K562 (cell line): ENCODE results near the gene PTGES3L. TPM values are rescaled to one million over a fixed set of nuclear protein-coding genes. Genes with fewer than 3 reads are reported as not detected.
A peak's percentile ranks its signal among the peaks of the same experiment; 100 is the strongest.

Experiments used
- ARHGAP35 ChIP-seq: fragments of 450-650 bp; IDR thresholded peaks from 2 replicates; pipeline ENCODE4 v1.6.1; 2018; ENCODE audit not compliant: partially characterized antibody
- BRCA1 ChIP-seq, 2 experiments: fragments of 450-650 bp in 1 of 2; sonication (generic) in 1 of 2; formaldehyde crosslinking in 1 of 2; IDR thresholded peaks; 2 replicates each; pipeline versions ENCODE4 v1.5.0 to v1.6.1; 2017 to 2020; ENCODE audit warnings: mild to moderate bottlenecking in 1 of 2, missing genetic modification reagents in 1 of 2
- BRD4 ChIP-seq: fragments of 200-600 bp; sonication (generic); IDR thresholded peaks from 2 replicates; pipeline ENCODE4 v1.6.1; 2017; ENCODE audit warnings: inconsistent platforms
- CCAR2 ChIP-seq: fragments of 200-400 bp; formaldehyde crosslinking; IDR thresholded peaks from 2 replicates; pipeline ENCODE4 v1.6.1; 2017; ENCODE audit warnings: mild to moderate bottlenecking, low read depth, low read length
- CHD1 ChIP-seq: fragments of 200-600 bp; sonication (generic); IDR thresholded peaks from one replicate; pipeline ENCODE4 v1.6.1; 2012; ENCODE audit warnings: mild to moderate bottlenecking, moderate library complexity, low read length, inconsistent platforms
- CSDE1 ChIP-seq, 2 experiments: fragments of 450-650 bp; IDR thresholded peaks; 2 replicates each; pipeline ENCODE4 v1.6.1; 2016; ENCODE audit warnings: mild to moderate bottlenecking in 1 of 2
- DLX4 ChIP-seq: fragments of 250-450 bp; sonication (Bioruptor Pico); IDR thresholded peaks from 2 replicates; pipeline ENCODE4 v1.6.1; 2021; ENCODE audit warnings: mild to moderate bottlenecking
- ESRRA ChIP-seq: fragments of 450-650 bp; IDR thresholded peaks from 2 replicates; pipeline ENCODE4 v1.6.1; 2014; ENCODE audit warnings: low read depth, mild to moderate bottlenecking, moderate library complexity, borderline replicate concordance
- GABPB2 ChIP-seq: fragments of 250-450 bp; sonication (Bioruptor Pico); conservative IDR thresholded peaks from 2 replicates; pipeline ENCODE4 v1.5.1; 2021; ENCODE audit warnings: mild to moderate bottlenecking
- KAT8 ChIP-seq: fragments of 450-650 bp; IDR thresholded peaks from 2 replicates; pipeline ENCODE4 v1.6.1; 2016; ENCODE audit warnings: low read depth, mild to moderate bottlenecking
- KDM4B ChIP-seq, 2 experiments: fragments of 450-650 bp in 1 of 2; sonication (generic) in 1 of 2; IDR thresholded peaks; 2 replicates each; pipeline ENCODE4 v1.6.1; 2016 to 2017; ENCODE audit warnings: borderline replicate concordance in 2 of 2, antibody characterized with exemption in 1 of 2, low read depth in 1 of 2, mild to moderate bottlenecking in 1 of 2
- MAZ ChIP-seq, 2 experiments: fragments of 450-650 bp in 1 of 2; sonication (generic) in 1 of 2; formaldehyde crosslinking; IDR thresholded peaks in 1 of 2; conservative IDR thresholded peaks in 1 of 2; 2 replicates each; pipeline versions ENCODE4 v1.4.0 to v1.5.0; 2020; ENCODE audit warnings: mild to moderate bottlenecking in 1 of 2, missing genetic modification reagents in 1 of 2
- NFATC3 ChIP-seq: fragments of 450-650 bp; IDR thresholded peaks from 2 replicates; pipeline ENCODE4 v1.6.1; 2017; ENCODE audit warnings: mild to moderate bottlenecking
- NFIC ChIP-seq: fragments of 450-650 bp; IDR thresholded peaks from 2 replicates; pipeline ENCODE4 v1.6.1; 2017; ENCODE audit warnings: mild to moderate bottlenecking, inconsistent platforms
- NR2C1 ChIP-seq, 2 experiments: fragments of 450-650 bp; IDR thresholded peaks; 2 replicates each; pipeline ENCODE4 v1.6.1; 2017; ENCODE audit warnings: mild to moderate bottlenecking in 2 of 2, antibody characterized with exemption in 1 of 2, inconsistent platforms in 1 of 2, missing compliant biosample characterization in 1 of 2, missing genetic modification characterization in 1 of 2
- PHB2 ChIP-seq: fragments of 450-650 bp; IDR thresholded peaks from 2 replicates; pipeline ENCODE4 v1.6.1; 2017; ENCODE audit warnings: low read depth
- POLR2AphosphoS5 ChIP-seq: IDR thresholded peaks from 2 replicates; pipeline ENCODE4 v1.6.1; 2011; ENCODE audit warnings: mild to moderate bottlenecking, low read depth, low read length, moderate library complexity; ENCODE audit not compliant: control insufficient read depth, insufficient read depth
- RBM17 ChIP-seq: fragments of 200-400 bp; formaldehyde crosslinking; IDR thresholded peaks from 2 replicates; pipeline ENCODE4 v1.6.1; 2017; ENCODE audit warnings: low read depth, mild to moderate bottlenecking, low read length, borderline replicate concordance
- STAT5B ChIP-seq: fragments of 250-450 bp; sonication (Bioruptor Pico); IDR thresholded peaks from 2 replicates; pipeline ENCODE4 v1.8.0; 2021; ENCODE audit warnings: mild to moderate bottlenecking, inconsistent platforms
- TEAD4 ChIP-seq, 2 experiments: sonication (generic) in 1 of 2; formaldehyde crosslinking in 1 of 2; IDR thresholded peaks; 2 replicates each; pipeline versions ENCODE4 v1.6.1 to v1.8.0; 2012 to 2022; ENCODE audit warnings: borderline replicate concordance in 1 of 2, inconsistent platforms in 1 of 2, low read length in 1 of 2, mild to moderate bottlenecking in 1 of 2, missing genetic modification reagents in 1 of 2
- ZFP1 ChIP-seq: fragments of 450-650 bp; formaldehyde crosslinking; IDR thresholded peaks from 2 replicates; pipeline ENCODE4 v1.4.0; 2020; ENCODE audit warnings: mild to moderate bottlenecking, mixed read lengths
- ZNF174 ChIP-seq: fragments of 250-450 bp; sonication (Bioruptor Pico); IDR thresholded peaks from 2 replicates; pipeline ENCODE4 v1.4.0; 2020; ENCODE audit warnings: mild to moderate bottlenecking
- ZNF175 ChIP-seq: fragments of 200-800 bp; sonication (Bioruptor generic); IDR thresholded peaks from 2 replicates; pipeline ENCODE4 v1.6.1; 2016; ENCODE audit warnings: low read depth, mild to moderate bottlenecking, missing genetic modification characterization, missing compliant biosample characterization
- ZNF24 ChIP-seq: fragments of 450-650 bp; IDR thresholded peaks from 2 replicates; pipeline ENCODE4 v1.6.1; 2016
- ZNF668 ChIP-seq: fragments of 250-450 bp; sonication (Bioruptor Pico); IDR thresholded peaks from 2 replicates; pipeline ENCODE4 v1.8.0; 2022; ENCODE audit warnings: mild to moderate bottlenecking, inconsistent platforms
- polyA plus RNA-seq, 8 experiments: library from polyadenylated mRNA; depleted of rRNA in 4 of 8; stranded (reverse) in 5 of 8; unstranded in 3 of 8; fragments of >200 nt; fragmentation: Nextera tagmentation in 2 of 8; fragmentation: Illumina TruSeq in 1 of 8; extraction: Ambion mirVana in 2 of 8; extraction: Trizol in 1 of 8; gene quantifications; 2 replicates each; pipeline versions ENCODE4 v1.2.1 to v1.2.3, GENCODE V29; 2011 to 2014; ENCODE audit warnings: inconsistent platforms in 1 of 8, missing spikeins in 1 of 8
- total RNA-seq, 7 experiments: library from RNA; depleted of rRNA in 6 of 7; stranded (reverse); fragments of >200 nt in 6 of 7; fragmentation: Illumina TruSeq in 2 of 7; extraction: Trizol in 2 of 7; gene quantifications; 2 replicates each; pipeline versions ENCODE4 v1.2.1 to v1.2.3, GENCODE V29; 2011 to 2021; ENCODE audit warnings: low replicate concordance in 1 of 7
- TF ChIP-seq, protein P1 (sequence below): IDR thresholded peaks from 3 replicates; pipeline ENCODE4 v1.6.1; 2011; ENCODE audit warnings: borderline replicate concordance, mild to moderate bottlenecking, moderate library complexity; ENCODE audit not compliant: insufficient read length; ENCODE audit errors: extremely low read depth

The PTGES3L gene
- total and polyA plus RNA-seq, 9 of the 15 experiments (the other 6 are each of a cell fraction or from before 2014, with no cell fraction given) = 6.0 to 16.0 (median 9.6) TPM

DNA sequence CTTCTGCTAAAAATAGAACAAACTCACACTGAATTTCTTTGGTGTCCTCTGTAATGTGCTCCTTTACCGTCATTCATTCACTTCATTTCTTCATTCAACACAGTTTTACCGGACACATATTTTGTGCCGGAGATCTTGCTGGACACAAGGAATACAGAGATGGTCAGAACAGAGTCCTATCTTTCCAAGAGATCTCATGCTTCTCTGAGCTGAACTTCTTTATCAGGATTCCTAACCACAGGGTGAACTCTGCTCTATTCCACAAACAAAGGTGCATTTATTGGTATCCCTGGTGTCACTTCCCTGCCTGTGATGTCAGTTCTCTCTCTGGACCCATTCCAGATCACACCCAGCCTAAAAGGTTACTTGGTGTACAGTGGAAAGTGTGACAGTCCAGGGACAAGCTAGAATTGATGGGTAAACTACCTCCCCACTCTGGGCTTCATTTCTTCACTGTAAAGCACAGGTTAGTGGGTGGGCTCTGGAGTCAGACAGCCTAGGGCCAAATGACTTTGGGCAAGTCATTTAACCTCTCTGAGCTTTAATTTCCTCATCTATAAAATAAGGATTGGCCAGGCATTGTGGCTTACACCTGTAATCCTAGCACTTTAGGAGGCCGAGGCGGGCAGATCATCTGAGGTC is 30.9 kb upstream of the PTGES3L start (continued):
- TF ChIP-seq POLR2AphosphoS5 (no peak), ZNF668 (CRISPR knock-in tag) (no peak), NFIC (peak; percentile 50), ZNF174 (CRISPR knock-in tag) (no peak), NFATC3 (no peak), CSDE1 (IDR thresholded peaks at IDR 0.05) (no peak), DLX4 (no peak), ZNF175 (CRISPR knock-in tag) (no peak), RBM17 (no peak), ZNF24 (peak; percentile 99), ARHGAP35 (no peak), CCAR2 (no peak), KDM4B (IDR thresholded peaks at IDR 0.05; ENCODE audit: borderline replicate concordance in 2 of 2, low read depth in 1 of 2) (no peak), BRD4 (no peak), NR2C1 (IDR thresholded peaks at IDR 0.05) (no peak), NR2C1 (tag; IDR thresholded peaks at IDR 0.05) (0 out of 2 replicates have a peak, but pooled peaks have one; percentile 48), KAT8 (no peak), ESRRA (peak; percentile 64; the same call in 1 of the 2 replicates), PHB2 (no peak), CHD1 (no peak), MAZ (CRISPR knock-in tag; conservative IDR thresholded peaks at IDR 0.05 in 1 of 2, IDR thresholded peaks at IDR 0.05 in 1 of 2) (no peak), STAT5B (CRISPR knock-in tag) (no peak), GABPB2 (CRISPR knock-in tag) (no peak), ZFP1 (no peak), BRCA1 (IDR thresholded peaks at IDR 0.05) (no peak), BRCA1 (CRISPR knock-in tag; IDR thresholded peaks at IDR 0.05) (no peak), TEAD4 (IDR thresholded peaks at IDR 0.05; ENCODE audit: low read length) (peak; percentile 13; the same call in 1 of the 2 replicates), TEAD4 (CRISPR knock-in tag; IDR thresholded peaks at IDR 0.05; ENCODE audit: borderline replicate concordance) (no peak)
- TF ChIP-seq, protein P1, sequence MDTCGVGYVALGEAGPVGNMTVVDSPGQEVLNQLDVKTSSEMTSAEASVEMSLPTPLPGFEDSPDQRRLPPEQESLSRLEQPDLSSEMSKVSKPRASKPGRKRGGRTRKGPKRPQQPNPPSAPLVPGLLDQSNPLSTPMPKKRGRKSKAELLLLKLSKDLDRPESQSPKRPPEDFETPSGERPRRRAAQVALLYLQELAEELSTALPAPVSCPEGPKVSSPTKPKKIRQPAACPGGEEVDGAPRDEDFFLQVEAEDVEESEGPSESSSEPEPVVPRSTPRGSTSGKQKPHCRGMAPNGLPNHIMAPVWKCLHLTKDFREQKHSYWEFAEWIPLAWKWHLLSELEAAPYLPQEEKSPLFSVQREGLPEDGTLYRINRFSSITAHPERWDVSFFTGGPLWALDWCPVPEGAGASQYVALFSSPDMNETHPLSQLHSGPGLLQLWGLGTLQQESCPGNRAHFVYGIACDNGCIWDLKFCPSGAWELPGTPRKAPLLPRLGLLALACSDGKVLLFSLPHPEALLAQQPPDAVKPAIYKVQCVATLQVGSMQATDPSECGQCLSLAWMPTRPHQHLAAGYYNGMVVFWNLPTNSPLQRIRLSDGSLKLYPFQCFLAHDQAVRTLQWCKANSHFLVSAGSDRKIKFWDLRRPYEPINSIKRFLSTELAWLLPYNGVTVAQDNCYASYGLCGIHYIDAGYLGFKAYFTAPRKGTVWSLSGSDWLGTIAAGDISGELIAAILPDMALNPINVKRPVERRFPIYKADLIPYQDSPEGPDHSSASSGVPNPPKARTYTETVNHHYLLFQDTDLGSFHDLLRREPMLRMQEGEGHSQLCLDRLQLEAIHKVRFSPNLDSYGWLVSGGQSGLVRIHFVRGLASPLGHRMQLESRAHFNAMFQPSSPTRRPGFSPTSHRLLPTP = no peak
